SK-N-SH treated with all-trans-retinoic acid at 6 μM for 48 hours (cell line): ENCODE measurements around the gene CST3.
A peak's percentile ranks its signal among the peaks of the same experiment; 100 is the strongest.
"Not testable (repeated sequence)": the region's sequence is repeated elsewhere in the genome, so short reads cannot be mapped to it uniquely, and the experiment has no call there.

ENCODE experiments used
- ATAC-seq: fragments of 200-7000 bp; cut with Tn5 transposase; 3 replicates; pipeline ENCODE4 v1.9.1; 2020; ENCODE audit warnings: mild to moderate bottlenecking, moderate library complexity
- BACH2 ChIP-seq: fragments of 250-450 bp; sonication (Bioruptor Pico); IDR thresholded peaks from 2 replicates; pipeline ENCODE4 v1.9.0; 2021; ENCODE audit warnings: mild to moderate bottlenecking, borderline replicate concordance
- CREB5 ChIP-seq: fragments of 250-450 bp; sonication (Bioruptor Pico); IDR thresholded peaks from 2 replicates; pipeline ENCODE4 v1.5.1; 2020; ENCODE audit warnings: low read depth, mild to moderate bottlenecking, moderate library complexity
- CSDC2 ChIP-seq: fragments of 250-450 bp; sonication (Bioruptor Pico); IDR thresholded peaks from 2 replicates; pipeline ENCODE4 v1.5.0; 2020; ENCODE audit warnings: mild to moderate bottlenecking, moderate library complexity
- CSRNP3 ChIP-seq: fragments of 250-450 bp; sonication (Bioruptor Pico); IDR thresholded peaks from 2 replicates; pipeline ENCODE4 v1.5.1; 2021; ENCODE audit warnings: mild to moderate bottlenecking, moderate library complexity
- ESRRG ChIP-seq: fragments of 250-450 bp; sonication (Bioruptor Pico); IDR thresholded peaks from 2 replicates; pipeline ENCODE4 v1.6.1; 2021; ENCODE audit warnings: mild to moderate bottlenecking
- GLIS3 ChIP-seq: fragments of 250-450 bp; sonication (Bioruptor Pico); IDR thresholded peaks from 2 replicates; pipeline ENCODE4 v1.5.0; 2020; ENCODE audit warnings: mild to moderate bottlenecking, moderate library complexity
- ISL1 ChIP-seq: fragments of 250-450 bp; sonication (Bioruptor Pico); IDR thresholded peaks from 2 replicates; pipeline ENCODE4 v2.1.2; 2022; ENCODE audit warnings: mild to moderate bottlenecking, moderate library complexity
- OSR1 ChIP-seq: fragments of 250-450 bp; sonication (Bioruptor Pico); IDR thresholded peaks from 2 replicates; pipeline ENCODE4 v1.8.0; 2022; ENCODE audit warnings: moderate library complexity, mild to moderate bottlenecking, inconsistent platforms
- POU6F1 ChIP-seq: fragments of 250-450 bp; sonication (Bioruptor Pico); IDR thresholded peaks from 2 replicates; pipeline ENCODE4 v1.8.0; 2021; ENCODE audit warnings: low read depth, mild to moderate bottlenecking, moderate library complexity, borderline replicate concordance
- PPARA ChIP-seq: fragments of 250-450 bp; sonication (Bioruptor Pico); IDR thresholded peaks from 2 replicates; pipeline ENCODE4 v1.5.0; 2020; ENCODE audit warnings: mild to moderate bottlenecking, borderline replicate concordance
- RARB ChIP-seq: fragments of 250-450 bp; sonication (Bioruptor Pico); IDR thresholded peaks from 2 replicates; pipeline ENCODE4 v1.8.0; 2021; ENCODE audit warnings: mild to moderate bottlenecking, moderate library complexity
- SNAI2 ChIP-seq: fragments of 250-450 bp; sonication (Bioruptor Pico); IDR thresholded peaks from 2 replicates; pipeline ENCODE4 v1.5.0; 2020; ENCODE audit warnings: mild to moderate bottlenecking, moderate library complexity
- TOX ChIP-seq: fragments of 250-450 bp; sonication (Bioruptor Pico); IDR thresholded peaks from 2 replicates; pipeline ENCODE4 v1.8.0; 2021; ENCODE audit warnings: mild to moderate bottlenecking, moderate library complexity, borderline replicate concordance
- ZC3H10 ChIP-seq: fragments of 250-450 bp; sonication (Bioruptor Pico); IDR thresholded peaks from 2 replicates; pipeline ENCODE4 v1.5.1; 2021; ENCODE audit warnings: mild to moderate bottlenecking, moderate library complexity
- ZFP3 ChIP-seq: fragments of 250-450 bp; sonication (Bioruptor Pico); IDR thresholded peaks from 2 replicates; pipeline ENCODE4 v1.5.0; 2020; ENCODE audit warnings: mild to moderate bottlenecking, moderate library complexity
- ZFP30 ChIP-seq: fragments of 450-650 bp; formaldehyde crosslinking; IDR thresholded peaks from 2 replicates; pipeline ENCODE4 v1.5.0; 2022; ENCODE audit warnings: mild to moderate bottlenecking, moderate library complexity
- ZNF565 ChIP-seq: fragments of 450-650 bp; formaldehyde crosslinking; conservative IDR thresholded peaks from 2 replicates; pipeline ENCODE4 v1.5.0; 2020; ENCODE audit warnings: low read depth, mild to moderate bottlenecking, moderate library complexity
- ZNF70 ChIP-seq: fragments of 450-650 bp; formaldehyde crosslinking; IDR thresholded peaks from 2 replicates; pipeline ENCODE4 v1.5.0; 2020; ENCODE audit warnings: mild to moderate bottlenecking, moderate library complexity
- ZNF8 ChIP-seq: fragments of 450-650 bp; formaldehyde crosslinking; IDR thresholded peaks from 2 replicates; pipeline ENCODE4 v1.5.0; 2020; ENCODE audit warnings: mild to moderate bottlenecking, moderate library complexity
- TF ChIP-seq, protein P1 (sequence below): fragments of 250-450 bp; sonication (Bioruptor Pico); IDR thresholded peaks from 2 replicates; pipeline ENCODE4 v1.8.0; 2020; ENCODE audit warnings: mild to moderate bottlenecking, moderate library complexity, borderline replicate concordance

CST3 gene, protein sequence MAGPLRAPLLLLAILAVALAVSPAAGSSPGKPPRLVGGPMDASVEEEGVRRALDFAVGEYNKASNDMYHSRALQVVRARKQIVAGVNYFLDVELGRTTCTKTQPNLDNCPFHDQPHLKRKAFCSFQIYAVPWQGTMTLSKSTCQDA

DNA sequence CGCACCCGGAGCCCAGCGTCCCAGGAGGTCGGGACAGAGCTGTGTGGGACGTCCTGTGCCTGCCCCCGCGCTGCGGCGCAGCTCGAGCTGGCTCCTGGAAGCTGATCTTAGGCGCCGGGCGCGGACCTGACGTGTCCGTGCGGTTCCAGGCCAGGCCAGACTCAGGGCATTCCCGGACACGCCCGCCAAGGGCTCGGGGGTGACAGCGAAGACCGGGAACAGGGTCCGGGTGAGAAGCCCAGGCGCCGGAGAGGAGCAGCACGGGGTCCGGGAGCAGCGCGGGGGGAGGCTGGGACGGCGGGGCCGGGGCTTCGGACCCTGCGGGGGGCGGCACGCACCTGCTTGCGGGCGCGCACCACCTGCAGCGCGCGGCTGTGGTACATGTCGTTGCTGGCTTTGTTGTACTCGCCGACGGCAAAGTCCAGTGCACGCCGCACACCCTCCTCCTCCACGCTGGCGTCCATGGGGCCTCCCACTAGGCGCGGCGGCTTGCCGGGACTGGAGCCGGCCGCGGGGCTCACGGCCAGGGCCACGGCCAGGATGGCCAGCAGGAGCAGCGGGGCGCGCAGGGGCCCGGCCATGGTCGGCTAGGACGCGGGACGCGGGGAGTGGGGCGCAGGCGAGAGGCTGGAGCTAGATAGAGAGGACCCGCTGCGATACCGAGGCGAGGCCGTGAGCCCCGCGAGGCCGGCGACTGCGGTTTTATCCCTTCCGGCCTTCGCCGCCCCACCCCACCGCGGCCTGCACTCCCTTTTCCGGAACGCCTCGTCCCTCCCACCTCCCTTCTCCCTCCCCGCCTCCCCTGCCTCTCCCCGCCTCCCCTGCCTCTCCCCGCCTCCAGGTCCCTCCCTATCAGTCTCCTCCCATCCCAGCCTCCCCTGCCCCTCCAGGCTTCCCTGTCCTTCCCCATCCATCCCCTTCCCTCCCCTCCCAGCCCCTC is at the start of gene CST3:
Gene CST3 (minus strand): TSS at position 674 of the 940 bp plus-strand sequence. CDS start 93 bp downstream, at position 581.
- TF ChIP-seq RARB (no peak), ZNF70 (CRISPR knock-in tag) (no peak), ISL1 (CRISPR knock-in tag) (no peak), ZFP30 (CRISPR knock-in tag) (no peak), ZNF8 (CRISPR knock-in tag) (0 out of 2 replicates have a peak, but pooled peaks have one; percentile 23), ZNF565 (CRISPR knock-in tag) (no peak)
- TF ChIP-seq, all 23 proteins: peak for 1
- ATAC-seq = peak; percentile 89

DNA sequence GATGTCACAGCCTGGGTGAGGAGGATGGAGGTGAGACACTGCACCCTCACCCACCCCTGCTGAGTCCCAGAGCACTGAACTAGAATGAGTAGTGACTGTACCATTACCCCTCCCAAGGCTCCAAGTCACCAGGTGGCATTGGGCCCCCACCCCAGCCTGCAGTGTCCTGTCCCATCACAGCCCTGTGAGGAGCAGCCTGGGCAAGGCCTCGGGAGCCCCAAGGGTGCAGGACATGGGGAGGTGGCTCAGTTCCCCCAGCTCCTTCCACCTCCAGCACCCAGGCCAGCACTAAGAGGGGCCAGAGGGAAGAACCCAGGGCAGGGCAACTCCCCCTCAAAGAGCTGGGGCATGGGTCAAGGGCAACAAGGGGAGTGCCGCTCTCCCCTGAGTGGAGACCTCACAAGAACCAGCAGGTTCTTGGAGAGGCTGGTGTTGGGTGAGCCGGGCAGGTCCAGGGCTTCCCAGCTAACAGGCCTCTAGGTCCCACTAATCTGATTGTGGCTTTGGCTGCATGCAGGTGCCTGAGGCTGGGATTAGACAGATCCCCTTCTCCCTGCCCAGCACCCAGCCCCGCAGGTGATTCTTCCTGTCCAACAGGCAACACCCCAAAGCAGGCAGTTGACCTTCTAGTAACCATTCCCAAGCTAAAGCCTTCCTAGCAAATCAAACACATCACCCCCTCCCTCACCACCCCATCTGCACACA is 48.4 kb upstream of the CST3 start:
- no peak for ATAC-seq
- TF ChIP-seq PPARA (CRISPR knock-in tag) = no peak
- no peak for TF ChIP-seq ESRRG (CRISPR knock-in tag)
- TF ChIP-seq ZC3H10 (CRISPR knock-in tag) = no peak
- no peak for TF ChIP-seq ISL1 (CRISPR knock-in tag)
- TF ChIP-seq CREB5 (CRISPR knock-in tag) = no peak
- no peak for TF ChIP-seq ZNF8 (CRISPR knock-in tag)
- no peak for TF ChIP-seq CSRNP3
- TF ChIP-seq RARB = no peak
- TF ChIP-seq ZFP30 (CRISPR knock-in tag) = no peak
- TF ChIP-seq, protein P1, sequence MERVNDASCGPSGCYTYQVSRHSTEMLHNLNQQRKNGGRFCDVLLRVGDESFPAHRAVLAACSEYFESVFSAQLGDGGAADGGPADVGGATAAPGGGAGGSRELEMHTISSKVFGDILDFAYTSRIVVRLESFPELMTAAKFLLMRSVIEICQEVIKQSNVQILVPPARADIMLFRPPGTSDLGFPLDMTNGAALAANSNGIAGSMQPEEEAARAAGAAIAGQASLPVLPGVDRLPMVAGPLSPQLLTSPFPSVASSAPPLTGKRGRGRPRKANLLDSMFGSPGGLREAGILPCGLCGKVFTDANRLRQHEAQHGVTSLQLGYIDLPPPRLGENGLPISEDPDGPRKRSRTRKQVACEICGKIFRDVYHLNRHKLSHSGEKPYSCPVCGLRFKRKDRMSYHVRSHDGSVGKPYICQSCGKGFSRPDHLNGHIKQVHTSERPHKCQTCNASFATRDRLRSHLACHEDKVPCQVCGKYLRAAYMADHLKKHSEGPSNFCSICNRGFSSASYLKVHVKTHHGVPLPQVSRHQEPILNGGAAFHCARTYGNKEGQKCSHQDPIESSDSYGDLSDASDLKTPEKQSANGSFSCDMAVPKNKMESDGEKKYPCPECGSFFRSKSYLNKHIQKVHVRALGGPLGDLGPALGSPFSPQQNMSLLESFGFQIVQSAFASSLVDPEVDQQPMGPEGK (CRISPR knock-in tag) = no peak
- no peak for TF ChIP-seq GLIS3 (CRISPR knock-in tag)
- TF ChIP-seq ZNF70 (CRISPR knock-in tag) = no peak

- ATAC-seq = not testable (repeated sequence)
Measured at GRCh38 chr20:23685529-23685896, 47.8 kb upstream of the CST3 start.

DNA sequence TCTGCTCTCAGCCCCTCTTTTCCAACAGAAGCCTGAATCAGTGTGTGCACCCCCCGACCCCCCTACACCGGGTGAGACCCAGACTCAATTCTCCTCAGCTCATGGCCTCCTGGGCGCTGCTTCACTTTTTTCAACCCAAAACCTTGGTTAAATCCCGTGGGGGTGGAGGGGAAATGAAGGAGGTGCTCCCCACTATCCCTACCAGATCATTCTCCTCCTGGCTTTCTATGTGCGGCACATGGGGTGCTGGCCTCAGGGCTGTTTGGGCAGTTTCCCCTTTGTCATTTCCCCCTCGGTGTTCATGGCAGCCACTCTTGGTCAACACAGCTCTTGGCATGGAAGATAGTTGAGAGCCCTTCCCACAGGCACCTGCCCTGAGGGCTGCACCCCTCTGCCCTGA is 46.5 kb upstream of the CST3 start:
- no peak for ATAC-seq
- TF ChIP-seq ZNF8 (CRISPR knock-in tag) (no peak), ESRRG (CRISPR knock-in tag) (no peak), TOX (CRISPR knock-in tag) (no peak), ZNF565 (CRISPR knock-in tag) (no peak), OSR1 (CRISPR knock-in tag) (no peak)

- ATAC-seq = no peak
- TF ChIP-seq GLIS3 (CRISPR knock-in tag) (no peak), RARB (no peak), ZFP3 (CRISPR knock-in tag) (no peak), CSDC2 (CRISPR knock-in tag) (no peak), OSR1 (CRISPR knock-in tag) (no peak), SNAI2 (CRISPR knock-in tag) (no peak), TOX (CRISPR knock-in tag) (no peak), ZNF8 (CRISPR knock-in tag) (no peak), POU6F1 (CRISPR knock-in tag) (no peak), BACH2 (CRISPR knock-in tag) (no peak), CREB5 (CRISPR knock-in tag) (no peak), CSRNP3 (no peak)
- TF ChIP-seq, protein P1 (CRISPR knock-in tag) = no peak
Measured at GRCh38 chr20:23683807-23684206, 46.1 kb upstream of the CST3 start.
